ENCODE data around the gene PPIL4.

Gene PPIL4

GRCh38 chr6:149567945-149568585 lies 22.2 kb upstream of the PPIL4 start:
- H3K79me2 ChIP-seq (ENCODE audit: insufficient read depth, low read length) = peaks cover 63% of the 10 kb centered on the region
- no peak overlapping the region for H2AFZ ChIP-seq (ENCODE audit: low read depth, low read length)
- H3K27ac ChIP-seq (ENCODE audit: low read length) = no peak overlapping the region
- no peak overlapping the region for H3K4me3 ChIP-seq (ENCODE audit: low read depth in 1 of 2, low read length in 2 of 2)
- TF ChIP-seq CTCF (IDR thresholded peaks at IDR 0.05; ENCODE audit: borderline replicate concordance, extremely low read depth, low read length, poor library complexity, severe bottlenecking) = no peak
- TF ChIP-seq EZH2 (IDR thresholded peaks at IDR 0.05; ENCODE audit: borderline replicate concordance, low read depth, low read length, severe bottlenecking) = no peak
- peak overlapping the region; percentile 13; the same call in 1 of the 2 replicates for H3K9ac ChIP-seq (ENCODE audit: low read depth, low read length)
- no peaks in the 10 kb centered on the region; the same call in 1 of the 2 replicates for H3K36me3 ChIP-seq (ENCODE audit: insufficient read depth, low read length)
- peaks cover 8% of the 10 kb centered on the region; the same call in 1 of the 2 replicates for H4K20me1 ChIP-seq (ENCODE audit: insufficient read depth, low read length)
- H3K9me3 ChIP-seq (ENCODE audit: insufficient read depth, low read length, severe bottlenecking) = no peaks in the 10 kb centered on the region
- DNase-seq (no peak), ATAC-seq (ENCODE audit: insufficient read depth, low read depth) (no peak)
- H3K4me2 ChIP-seq (ENCODE audit: insufficient read depth, low read length) = peak overlapping the region; percentile 88
- H3K27me3 ChIP-seq (ENCODE audit: insufficient read depth, low read length, poor library complexity) = no peaks in the 10 kb centered on the region
- H3K4me1 ChIP-seq (ENCODE audit: insufficient read depth, low read length) = peaks cover 34% of the 10 kb centered on the region

DNA sequence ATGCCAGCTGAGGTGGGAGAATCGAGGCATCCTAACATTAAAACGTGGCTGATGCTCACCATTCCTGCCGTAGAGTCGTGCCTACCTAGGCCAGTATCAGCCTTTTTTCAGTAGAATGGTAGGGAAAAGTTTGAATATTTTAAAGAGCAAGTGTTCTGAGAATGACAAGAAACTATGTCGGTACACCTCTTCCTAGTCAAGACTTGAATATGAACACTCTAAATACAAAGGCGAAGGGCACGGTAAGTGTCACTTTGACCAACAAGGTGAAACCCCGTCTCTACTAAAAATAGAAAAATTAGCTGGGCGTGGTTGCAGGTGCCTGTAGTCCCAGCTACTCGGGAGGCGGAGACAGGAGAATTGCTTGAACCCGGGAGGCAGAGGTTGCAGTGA lies 21.3 kb upstream of the PPIL4 start:
- Histone ChIP-seq H3K27ac (ENCODE audit: low read length) (peak overlapping the region; percentile 73; the same call in 1 of the 2 replicates), H3K4me2 (ENCODE audit: insufficient read depth, low read length) (peak overlapping the region; percentile 88), H3K4me1 (ENCODE audit: insufficient read depth, low read length) (peaks cover 34% of the 10 kb centered on the region), H3K36me3 (ENCODE audit: insufficient read depth, low read length) (no peaks in the 10 kb centered on the region; the same call in 1 of the 2 replicates), H3K79me2 (ENCODE audit: insufficient read depth, low read length) (peaks cover 54% of the 10 kb centered on the region), H2AFZ (ENCODE audit: low read depth, low read length) (peak overlapping the region; percentile 97), H3K4me3 (ENCODE audit: low read depth in 1 of 2, low read length in 2 of 2) (peak overlapping the region; percentile 79 to 95), H3K27me3 (ENCODE audit: insufficient read depth, low read length, poor library complexity) (no peaks in the 10 kb centered on the region), H4K20me1 (ENCODE audit: insufficient read depth, low read length) (peaks cover 4% of the 10 kb centered on the region; the same call in 1 of the 2 replicates), H3K9me3 (ENCODE audit: insufficient read depth, low read length, severe bottlenecking) (no peaks in the 10 kb centered on the region), H3K9ac (ENCODE audit: low read depth, low read length) (peak overlapping the region; percentile 92)
- ATAC-seq (ENCODE audit: insufficient read depth, low read depth) (no peak), DNase-seq (no peak)
- no peak for TF ChIP-seq CTCF (IDR thresholded peaks at IDR 0.05; ENCODE audit: borderline replicate concordance, extremely low read depth, low read length, poor library complexity, severe bottlenecking)
- TF ChIP-seq EZH2 (IDR thresholded peaks at IDR 0.05; ENCODE audit: borderline replicate concordance, low read depth, low read length, severe bottlenecking) = no peak

GRCh38 chr6:149566410-149567193 lies 20.8 kb upstream of the PPIL4 start:
- Histone ChIP-seq H3K9ac (ENCODE audit: low read depth, low read length) (peak overlapping the region; percentile 92), H3K4me2 (ENCODE audit: insufficient read depth, low read length) (peak overlapping the region; percentile 88), H4K20me1 (ENCODE audit: insufficient read depth, low read length) (peaks cover 4% of the 10 kb centered on the region; the same call in 1 of the 2 replicates), H3K27me3 (ENCODE audit: insufficient read depth, low read length, poor library complexity) (no peaks in the 10 kb centered on the region), H2AFZ (ENCODE audit: low read depth, low read length) (peak overlapping the region; percentile 97), H3K9me3 (ENCODE audit: insufficient read depth, low read length, severe bottlenecking) (no peaks in the 10 kb centered on the region), H3K79me2 (ENCODE audit: insufficient read depth, low read length) (peaks cover 49% of the 10 kb centered on the region), H3K36me3 (ENCODE audit: insufficient read depth, low read length) (no peaks in the 10 kb centered on the region; the same call in 1 of the 2 replicates), H3K27ac (ENCODE audit: low read length) (peak overlapping the region; percentile 73), H3K4me3 (ENCODE audit: low read depth in 1 of 2, low read length in 2 of 2) (peak overlapping the region; percentile 79 to 95), H3K4me1 (ENCODE audit: insufficient read depth, low read length) (peaks cover 34% of the 10 kb centered on the region)
- peak; percentile 2 for TF ChIP-seq CTCF (IDR thresholded peaks at IDR 0.05; ENCODE audit: borderline replicate concordance, extremely low read depth, low read length, poor library complexity, severe bottlenecking)
- TF ChIP-seq EZH2 (IDR thresholded peaks at IDR 0.05; ENCODE audit: borderline replicate concordance, low read depth, low read length, severe bottlenecking) = no peak
- peak; percentile 47 for DNase-seq
- ATAC-seq (ENCODE audit: insufficient read depth, low read depth) = peak; percentile 45

Measured in DND-41 (cell line).